Omental fat pad (tissue), 4 donors: ENCODE measurements around the gene EML3. TPM values are rescaled to one million over a fixed set of nuclear protein-coding genes. Genes with fewer than 3 reads are reported as not detected.
"Not testable (repeated sequence)": the region's sequence is repeated elsewhere in the genome, so short reads cannot be mapped to it uniquely, and the experiment has no call there.

Experiments used
- ATAC-seq: fragments of 150-250 bp; one replicate; pipeline ENCODE4 v1.9.1; 2016; ENCODE audit warnings: mild to moderate bottlenecking, moderate library complexity; ENCODE audit not compliant: low FRiP score
- DNase-seq: peaks from one replicate; pipeline ENCODE4 v3.0.0-alpha.2; 2019; ENCODE audit warnings: low spot score
- total RNA-seq, 4 donors: library from RNA; depleted of rRNA; stranded (reverse); fragments of >200 nt; gene quantifications; one replicate each; pipeline ENCODE4 v1.1.0, GENCODE V29; 2016
- TF ChIP-seq, protein P1 (sequence below), 3 donors: fragments of 450-650 bp; IDR thresholded peaks; one replicate each; pipeline ENCODE4 v1.5.1; 2016 to 2017; ENCODE audit warnings: antibody characterized with exemption in 3 of 3, mild to moderate bottlenecking in 3 of 3, moderate library complexity in 2 of 3

Gene EML3
- total RNA-seq, 4 donors from 2014 or later, result 40.7 to 68.6 (median 52.0) TPM

DNA sequence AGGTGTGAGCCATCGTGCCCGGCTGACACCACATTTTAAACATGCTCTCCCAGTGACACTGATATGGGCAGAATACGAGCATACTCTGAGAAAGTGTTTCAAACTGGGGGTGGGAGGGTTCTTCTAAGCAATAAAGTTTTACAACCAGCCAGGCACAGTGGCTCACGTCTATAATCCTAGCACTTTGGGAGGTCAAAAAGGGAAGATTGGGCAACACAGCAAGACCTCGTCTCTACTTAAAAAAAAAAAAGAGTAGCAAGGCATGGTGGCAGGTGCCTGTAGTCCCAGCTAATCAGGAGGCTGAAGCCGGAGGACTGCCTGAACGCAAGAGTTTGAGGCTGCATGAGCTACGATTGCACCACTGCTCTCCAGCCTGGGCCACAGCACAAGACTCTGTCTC, 31.6 kb upstream of the EML3 start:
- TF ChIP-seq, protein P1, sequence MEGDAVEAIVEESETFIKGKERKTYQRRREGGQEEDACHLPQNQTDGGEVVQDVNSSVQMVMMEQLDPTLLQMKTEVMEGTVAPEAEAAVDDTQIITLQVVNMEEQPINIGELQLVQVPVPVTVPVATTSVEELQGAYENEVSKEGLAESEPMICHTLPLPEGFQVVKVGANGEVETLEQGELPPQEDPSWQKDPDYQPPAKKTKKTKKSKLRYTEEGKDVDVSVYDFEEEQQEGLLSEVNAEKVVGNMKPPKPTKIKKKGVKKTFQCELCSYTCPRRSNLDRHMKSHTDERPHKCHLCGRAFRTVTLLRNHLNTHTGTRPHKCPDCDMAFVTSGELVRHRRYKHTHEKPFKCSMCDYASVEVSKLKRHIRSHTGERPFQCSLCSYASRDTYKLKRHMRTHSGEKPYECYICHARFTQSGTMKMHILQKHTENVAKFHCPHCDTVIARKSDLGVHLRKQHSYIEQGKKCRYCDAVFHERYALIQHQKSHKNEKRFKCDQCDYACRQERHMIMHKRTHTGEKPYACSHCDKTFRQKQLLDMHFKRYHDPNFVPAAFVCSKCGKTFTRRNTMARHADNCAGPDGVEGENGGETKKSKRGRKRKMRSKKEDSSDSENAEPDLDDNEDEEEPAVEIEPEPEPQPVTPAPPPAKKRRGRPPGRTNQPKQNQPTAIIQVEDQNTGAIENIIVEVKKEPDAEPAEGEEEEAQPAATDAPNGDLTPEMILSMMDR (IDR thresholded peaks at IDR 0.05), result no peak
- no peak for DNase-seq
- ATAC-seq, result no peak

DNA sequence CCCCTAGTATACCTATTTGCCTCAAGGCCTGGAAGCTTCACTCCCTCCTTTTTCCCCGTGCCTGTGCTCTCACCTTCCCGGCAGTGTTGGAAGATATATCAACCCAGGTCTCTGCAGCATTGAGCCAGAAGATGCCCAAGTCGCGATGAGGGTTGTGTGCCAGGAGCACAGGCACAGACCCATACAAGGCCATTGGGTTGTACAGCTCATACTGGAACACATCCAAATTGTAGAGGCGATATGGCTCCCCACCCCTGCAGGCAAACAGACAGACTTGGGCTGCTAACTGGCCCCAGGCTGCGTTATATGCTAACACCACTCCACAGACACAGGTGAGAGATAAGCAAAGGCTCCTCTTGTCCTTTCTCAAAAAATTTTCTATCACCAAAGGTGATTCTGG, 19.9 kb upstream of the EML3 start:
- no peak for ATAC-seq
- TF ChIP-seq, protein P1 (IDR thresholded peaks at IDR 0.05), result no peak
- no peak for DNase-seq

DNA sequence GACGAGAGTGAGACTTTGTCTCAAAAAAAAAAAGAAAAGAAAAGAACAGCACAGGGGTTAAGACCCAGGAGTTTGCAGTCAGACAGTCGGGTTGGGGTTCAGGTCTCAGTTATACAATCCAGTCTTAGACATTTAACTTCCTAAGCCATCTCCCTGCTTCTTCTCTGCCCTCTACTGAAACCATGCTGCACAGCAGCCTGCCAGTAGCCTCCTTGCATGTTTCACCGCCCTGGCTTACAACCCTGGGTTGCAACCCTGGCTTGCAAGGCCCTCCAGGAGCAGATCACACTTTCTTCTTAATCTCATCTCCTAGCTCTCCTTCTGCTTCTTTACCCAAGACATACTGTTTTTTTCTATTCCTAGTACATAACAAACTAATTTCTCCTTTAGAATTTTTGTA, 15.1 kb upstream of the EML3 start:
- DNase-seq (no peak), ATAC-seq (no peak)

DNA sequence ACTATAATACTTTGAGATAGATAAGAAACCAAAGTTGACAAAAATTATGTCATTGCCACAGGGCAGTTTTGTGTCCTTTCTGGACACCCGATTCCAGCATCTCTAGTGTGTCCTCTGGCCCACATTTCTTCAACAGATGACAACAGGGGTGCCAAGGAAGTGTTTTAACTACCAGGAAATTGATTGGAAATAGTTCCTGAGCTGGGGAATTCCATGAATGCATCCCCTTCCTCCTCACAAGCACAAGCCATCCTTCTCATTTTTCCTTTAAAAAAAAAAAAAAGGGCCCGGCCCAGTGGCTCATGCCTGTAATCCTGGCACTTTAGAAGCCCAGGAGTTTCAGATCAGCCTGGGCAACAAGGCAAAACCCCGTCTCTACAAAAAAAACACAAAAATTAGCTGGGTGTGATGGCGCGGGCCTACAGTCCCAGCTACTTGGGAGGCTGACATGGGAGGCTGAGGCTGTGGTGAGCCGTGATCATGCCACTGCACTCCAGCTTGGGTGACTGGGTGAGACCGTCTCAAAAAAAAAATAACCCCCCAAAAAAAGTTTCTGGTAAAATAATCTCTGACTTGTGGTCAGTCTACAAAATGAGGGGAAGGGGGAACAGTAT, 10.0 kb upstream of the EML3 start:
- ATAC-seq (peak; percentile 0), DNase-seq (no peak)
- TF ChIP-seq, protein P1 (IDR thresholded peaks at IDR 0.05), result no peak

More for the DNA sequence above, 15.1 kb upstream of the EML3 start:
- TF ChIP-seq, protein P1 (IDR thresholded peaks at IDR 0.05), result no peak

DNA sequence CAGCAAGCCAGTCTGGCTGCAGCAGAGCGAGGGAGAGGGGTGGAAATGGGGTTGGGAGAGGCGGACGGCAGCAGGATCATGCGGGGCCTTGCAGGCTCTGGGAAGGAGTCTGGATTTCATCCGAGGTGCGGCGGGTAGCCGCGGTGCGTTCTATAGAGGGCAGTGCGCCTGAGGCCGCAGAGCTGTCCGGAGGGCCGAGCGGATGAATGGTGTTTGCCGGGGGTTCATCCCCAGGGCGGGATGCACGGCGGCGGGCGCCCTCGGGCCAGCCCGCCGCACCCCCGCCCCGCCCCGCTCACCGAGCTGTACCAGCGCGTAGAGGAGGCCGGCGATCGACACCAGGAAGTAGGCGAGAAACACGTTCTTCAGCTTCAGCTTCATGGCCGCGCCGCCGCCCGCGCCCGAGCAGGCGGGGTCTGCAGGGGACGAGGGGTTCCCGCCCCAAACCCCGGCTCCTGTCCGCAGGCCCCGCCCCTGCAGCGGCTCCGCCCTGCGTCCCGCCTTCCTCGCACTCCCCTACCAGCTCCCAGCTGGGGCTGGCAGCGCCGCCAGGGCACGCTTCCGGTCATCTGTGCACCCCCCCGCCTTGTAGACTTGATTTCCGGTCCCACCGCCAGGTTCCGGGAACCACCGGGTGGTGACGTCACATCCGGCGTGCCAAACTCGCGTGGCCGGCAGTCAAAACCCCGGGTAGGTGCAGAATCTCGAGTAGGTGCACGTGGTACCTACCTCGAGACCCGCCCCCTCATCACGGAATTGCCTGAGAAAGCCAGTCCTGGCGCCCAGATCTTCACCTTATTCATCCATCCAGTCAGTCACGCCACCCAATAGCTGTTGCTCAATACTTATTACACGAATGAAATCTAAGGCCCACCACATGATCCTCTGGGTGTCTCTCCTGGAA, 9.2 kb upstream of the EML3 start, which contains the start of gene B3GAT3:
Gene B3GAT3, minus strand, starts transcription at position 420 of the 904 bp plus-strand sequence. Its CDS starts 39 bp downstream, at position 381.
- TF ChIP-seq, protein P1 (IDR thresholded peaks at IDR 0.05), result no peak
- DNase-seq, result peak; percentile 96
- ATAC-seq, result peak; percentile 98

DNA sequence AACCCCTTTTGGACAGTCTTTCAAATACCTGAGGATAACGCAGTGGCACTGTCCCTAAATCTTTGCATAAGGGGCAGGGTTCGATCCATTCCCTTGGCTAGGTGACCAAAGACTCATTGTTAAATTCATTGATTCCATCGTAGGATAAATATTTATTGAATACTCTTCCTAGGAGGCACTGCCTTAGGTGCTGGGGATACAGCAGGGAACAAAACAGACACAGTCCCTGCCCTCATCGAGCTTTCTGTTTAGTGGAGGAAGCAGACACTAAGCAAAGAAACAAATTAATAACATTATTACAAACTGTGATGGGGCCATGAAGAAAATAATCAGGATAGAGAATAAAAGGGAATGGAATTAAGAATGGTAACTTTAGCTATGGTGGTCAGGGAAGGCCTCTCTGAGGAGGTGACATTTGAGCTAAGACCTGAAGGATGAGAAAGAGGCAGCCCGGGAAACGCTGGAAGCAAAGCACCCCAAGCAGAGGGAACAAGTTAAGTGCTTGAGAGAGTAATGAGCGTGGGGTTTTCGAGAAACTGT, 8.5 kb upstream of the EML3 start:
- DNase-seq (no peak), ATAC-seq (no peak)
- TF ChIP-seq, protein P1 (IDR thresholded peaks at IDR 0.05), result no peak

DNA sequence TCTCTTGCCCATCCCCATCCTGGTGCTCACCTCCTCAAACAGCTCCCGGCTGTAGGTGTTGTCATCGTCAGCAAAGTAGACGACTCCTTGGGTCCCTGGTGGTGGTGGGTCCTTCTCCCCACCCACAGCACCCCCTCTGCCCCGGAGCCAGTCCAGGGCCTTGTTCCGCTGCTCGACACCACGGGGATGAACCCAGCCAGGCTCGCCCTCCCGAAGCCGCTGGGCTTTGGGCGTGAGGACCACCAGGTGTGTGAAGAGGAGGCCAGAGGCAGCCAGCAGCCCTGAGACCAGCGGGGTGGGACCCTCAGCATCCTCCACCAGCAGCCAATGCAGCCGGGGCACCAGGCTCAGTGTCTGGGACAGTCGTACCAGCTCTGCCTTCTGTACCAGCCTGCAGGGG, 4.4 kb upstream of the EML3 start:
- not testable (repeated sequence) for ATAC-seq, DNase-seq
